Activated CD8-positive, alpha-beta memory T cell treated with anti-CD3 and anti-CD28 coated beads for 36 hours (primary cell): ENCODE measurements around the gene SSU72. TPM values are rescaled to one million over a fixed set of nuclear protein-coding genes. Genes with fewer than 3 reads are reported as not detected.
"Not testable (repeated sequence)": the region's sequence is repeated elsewhere in the genome, so short reads cannot be mapped to it uniquely, and the experiment has no call there.

Experiments used
- CTCF ChIA-PET: fragments of 350-600 bp; sonication (Branson Sonifier 250); formaldehyde crosslinking; loops from one replicate; lab custom pipeline; 2021; ENCODE audit warnings: antibody characterized with exemption; lab: Charles Lee
- POLR2A ChIA-PET: fragments of 350-600 bp; sonication (Branson Sonifier 250); formaldehyde crosslinking; loops from one replicate; lab custom pipeline; 2021; ENCODE audit warnings: antibody characterized with exemption; lab: Charles Lee
- total RNA-seq, 2 experiments: library from RNA; stranded (reverse); gene quantifications; one replicate each; pipeline ENCODE4 v1.2.3, GENCODE V29; 2021

Gene SSU72
- total RNA-seq, 2 experiments from 2014 or later = 121 to 126 TPM

DNA sequence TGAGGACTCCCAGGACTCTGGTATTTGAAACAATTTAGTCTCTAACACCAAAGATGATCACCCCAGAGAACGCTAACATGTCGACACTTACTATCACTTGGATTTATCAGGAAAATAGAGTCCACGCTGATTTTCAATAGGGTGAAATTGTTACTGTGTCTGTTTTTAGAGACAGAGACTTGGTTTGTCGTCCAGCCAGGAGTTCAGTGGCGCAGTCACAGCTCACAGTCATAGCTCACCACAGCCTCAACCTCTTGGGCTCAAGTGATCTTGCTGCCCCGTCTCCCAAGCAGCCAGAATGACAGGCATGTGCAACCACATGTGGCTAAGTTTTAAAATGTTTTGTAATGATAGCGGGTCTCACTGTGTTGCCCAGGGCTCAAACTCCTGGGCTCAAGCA, 5.3 kb downstream of the SSU72 start:
- CTCF ChIA-PET = no interaction called here
- POLR2A ChIA-PET = interaction anchor here (0.7 to 1.0 kb wide), 2 partner anchors 13 to 762 kb away, joined by 3 read pairs; no protein-coding TSS in a partner anchor

DNA sequence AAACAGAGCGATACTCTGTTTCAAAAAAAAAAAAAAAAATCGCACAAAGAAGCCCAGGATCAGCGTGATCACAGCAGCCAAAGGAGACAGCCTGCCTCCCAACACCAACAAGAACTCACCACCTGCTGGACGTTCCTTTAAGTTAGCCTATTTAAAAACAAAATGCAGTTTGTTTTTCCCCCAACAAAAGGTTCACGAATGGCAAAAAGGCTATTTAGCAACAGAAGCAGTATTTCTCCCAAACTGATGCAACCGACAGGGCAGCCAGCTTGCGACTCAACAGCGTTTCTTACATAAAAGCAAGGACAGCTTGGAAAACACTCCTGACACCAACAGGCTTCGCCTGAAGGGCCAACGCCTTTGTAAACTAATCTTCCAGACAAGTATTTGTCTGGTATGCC, 6.8 kb downstream of the SSU72 start:
- ChIA-PET CTCF (interaction anchor here (0.7 kb wide), 1 partner anchor 44 kb away, joined by 3 read pairs; no protein-coding TSS in a partner anchor), POLR2A (no interaction called here)

DNA sequence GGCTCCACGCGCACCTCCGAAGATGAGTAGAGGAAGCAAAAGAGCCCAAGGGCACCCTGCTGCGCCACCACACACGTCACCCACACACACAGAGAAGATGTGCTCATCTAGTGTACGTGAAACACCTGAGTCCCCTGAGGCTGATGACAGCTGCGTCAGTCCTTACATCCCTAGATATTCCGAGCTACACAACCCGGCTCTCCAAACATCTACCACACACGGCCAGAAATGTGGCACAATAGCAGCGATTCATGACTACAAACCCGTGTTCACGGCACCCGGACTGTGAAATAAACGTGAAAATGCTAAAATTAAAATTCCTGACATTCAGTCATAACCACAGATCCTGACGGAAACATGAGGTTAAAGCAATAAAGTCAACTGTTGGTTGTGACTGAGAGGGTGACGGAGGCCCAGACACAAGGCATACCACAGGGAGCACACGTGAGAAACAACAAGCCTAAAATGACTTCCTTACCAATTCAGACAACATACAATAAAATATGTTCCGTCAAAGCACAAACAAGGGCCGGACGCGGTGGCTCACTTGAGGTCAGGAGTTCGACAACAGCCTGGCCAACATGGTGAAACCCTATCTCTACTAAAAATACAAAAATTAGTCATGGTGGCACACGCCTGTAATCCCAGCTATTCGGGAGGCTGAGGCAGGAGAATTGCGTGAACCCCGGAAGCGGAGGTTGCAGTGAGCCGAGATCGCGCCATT, 7.3 kb downstream of the SSU72 start:
- ChIA-PET CTCF (interaction anchor here (0.6 to 0.7 kb wide), 2 partner anchors 44 to 46 kb away, joined by 3 read pairs; no protein-coding TSS in a partner anchor), POLR2A (no interaction called here)

DNA sequence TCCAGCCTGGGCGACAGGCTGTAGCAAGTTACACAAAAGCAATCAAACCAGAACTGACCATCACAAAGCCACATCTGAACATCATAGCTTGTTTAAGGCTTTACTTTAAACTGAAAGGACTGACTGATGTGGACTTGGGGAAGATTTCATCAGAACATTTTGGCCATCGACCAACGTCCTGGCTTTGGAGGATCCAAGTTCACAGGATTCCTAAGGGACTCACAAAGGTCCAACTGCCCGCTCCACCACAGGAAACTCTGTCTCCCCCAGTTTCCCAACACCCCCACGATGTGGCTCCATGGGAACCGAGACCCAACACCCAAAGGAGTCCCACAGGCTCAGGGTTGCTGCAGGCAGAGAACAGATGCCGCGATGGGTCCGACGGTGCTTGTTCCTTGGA, 9.3 kb downstream of the SSU72 start:
- ChIA-PET POLR2A (no interaction called here), CTCF (interaction anchor here (0.7 kb wide), 1 partner anchor 253 kb away, joined by 3 read pairs; no protein-coding TSS in a partner anchor)

DNA sequence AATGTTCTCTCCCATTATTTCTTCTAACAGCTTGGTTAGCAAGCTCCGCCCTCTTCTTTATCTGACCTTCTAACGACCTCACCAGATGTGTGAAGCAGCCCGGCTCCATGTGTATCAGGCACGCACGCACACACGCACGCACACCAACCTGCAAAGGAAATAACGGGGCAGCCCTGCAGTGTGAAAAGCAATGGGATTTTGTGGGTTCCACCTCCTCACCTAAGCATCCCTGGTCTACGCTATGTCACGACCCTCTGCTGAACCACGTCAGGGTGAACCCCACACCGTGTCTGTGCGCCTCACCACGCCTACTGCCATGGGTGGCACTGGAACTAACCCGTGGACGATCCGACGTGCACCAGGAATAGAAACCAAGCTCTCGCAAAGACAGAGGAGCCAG, 10.4 kb downstream of the SSU72 start:
- ChIA-PET CTCF (no interaction called here), POLR2A (no interaction called here)

DNA sequence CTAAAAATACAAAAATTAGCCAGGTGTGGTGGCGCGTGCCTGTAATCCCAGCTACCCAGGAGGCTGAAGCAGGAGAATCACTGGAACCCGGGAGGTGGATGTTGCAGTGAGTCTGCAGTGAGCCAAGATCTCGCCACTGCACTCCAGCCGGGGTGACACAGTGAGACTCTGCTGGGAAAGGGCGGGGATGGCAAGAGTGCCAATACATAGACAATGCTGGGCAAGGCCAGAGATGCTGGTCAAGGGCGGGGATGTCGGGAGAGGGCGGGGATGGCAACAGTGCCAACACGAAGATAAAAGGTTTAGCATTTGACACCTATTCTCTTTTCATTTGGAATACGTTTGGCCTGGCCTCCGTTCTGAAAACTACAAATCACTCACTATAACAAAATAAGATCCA, 11.0 kb downstream of the SSU72 start:
- CTCF ChIA-PET = no interaction called here
- POLR2A ChIA-PET = no interaction called here

DNA sequence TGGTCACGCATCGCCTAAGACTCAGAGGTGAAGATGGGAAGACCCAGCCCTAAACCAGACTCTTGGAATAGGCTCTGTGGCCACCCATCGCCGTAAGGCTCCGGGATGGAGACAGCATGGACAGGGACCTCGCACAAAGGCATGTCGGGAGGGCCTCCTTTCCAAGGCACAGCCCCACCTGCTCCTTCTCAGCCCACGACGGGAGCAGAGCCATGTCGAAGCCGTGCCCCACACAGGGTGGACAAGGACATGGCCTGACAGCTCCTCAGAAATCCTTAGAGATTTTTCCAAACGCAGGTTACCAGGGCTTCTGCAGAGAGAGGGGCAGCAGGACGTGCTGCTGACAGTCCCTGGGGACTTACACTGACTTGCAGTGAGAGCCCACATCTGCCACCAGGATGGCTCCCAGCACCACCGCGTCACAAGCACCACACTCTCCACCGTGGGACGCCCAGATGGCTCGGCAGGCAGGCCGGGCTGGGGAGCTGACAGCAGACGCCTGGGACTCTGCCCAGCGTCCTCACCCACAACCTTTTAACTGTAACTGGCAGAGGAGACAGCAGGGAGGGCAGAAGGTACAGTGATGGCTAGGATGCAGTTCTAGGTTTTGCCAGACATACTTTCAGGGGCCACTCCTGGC, 12.0 kb downstream of the SSU72 start:
- ChIA-PET POLR2A (interaction anchor here (0.6 kb wide), 1 partner anchor 21 kb away, joined by 7 read pairs; no protein-coding TSS in a partner anchor), CTCF (interaction anchor here (0.7 kb wide), 1 partner anchor 1920 kb away, joined by 3 read pairs; no protein-coding TSS in a partner anchor)

DNA sequence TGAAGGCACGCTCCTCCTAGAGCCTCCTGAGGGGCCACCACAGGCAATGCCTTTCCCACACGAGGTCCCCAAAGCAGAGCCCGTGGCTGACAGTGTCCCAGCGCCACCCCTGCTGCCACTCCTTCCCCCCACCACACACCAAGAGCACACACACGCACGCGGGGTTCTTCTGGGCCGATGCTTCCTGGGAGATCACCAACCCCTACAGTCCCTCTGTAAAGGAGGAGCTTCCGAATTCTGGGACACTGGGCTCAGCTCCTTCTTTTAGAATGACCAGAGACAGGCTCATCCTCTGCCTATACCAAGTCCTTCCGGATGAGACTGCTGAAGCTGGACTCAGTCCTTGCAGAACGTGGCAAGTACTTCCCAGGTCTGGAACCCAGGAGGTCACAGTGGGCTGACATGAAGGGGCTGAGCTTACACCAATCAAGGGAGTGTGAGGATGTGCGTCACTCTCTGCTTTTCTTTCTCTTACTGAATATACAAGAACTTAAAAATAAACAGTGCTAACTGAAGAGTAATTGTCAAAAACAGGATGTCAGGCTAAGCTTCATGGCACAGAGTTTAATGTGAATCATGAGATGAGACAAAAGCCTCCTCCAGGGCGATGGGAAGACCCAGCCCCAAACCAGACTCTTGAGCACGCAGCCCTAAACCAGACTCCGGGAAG, 12.7 kb downstream of the SSU72 start:
- ChIA-PET POLR2A (no interaction called here), CTCF (no interaction called here)

DNA sequence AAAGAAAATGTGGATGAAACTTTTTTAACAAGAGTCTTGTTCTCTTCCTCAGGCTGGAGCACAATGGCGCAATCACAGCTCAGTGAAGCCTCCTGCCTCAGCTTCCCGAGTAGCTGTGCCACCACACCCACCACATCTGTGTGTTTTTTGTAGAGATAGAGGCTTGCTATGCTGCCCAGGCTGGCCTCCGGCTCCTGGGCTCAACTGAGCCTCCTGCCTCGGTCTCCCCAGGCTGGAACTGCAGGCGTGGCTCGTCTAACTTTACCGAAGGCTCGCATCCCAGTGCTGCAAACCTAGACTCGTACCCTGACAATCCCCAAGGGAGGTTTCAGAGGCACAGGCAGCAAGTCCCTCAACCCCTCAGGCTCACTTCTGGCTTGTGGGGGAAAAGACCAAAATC, 14.5 kb downstream of the SSU72 start:
- POLR2A ChIA-PET = no interaction called here

DNA sequence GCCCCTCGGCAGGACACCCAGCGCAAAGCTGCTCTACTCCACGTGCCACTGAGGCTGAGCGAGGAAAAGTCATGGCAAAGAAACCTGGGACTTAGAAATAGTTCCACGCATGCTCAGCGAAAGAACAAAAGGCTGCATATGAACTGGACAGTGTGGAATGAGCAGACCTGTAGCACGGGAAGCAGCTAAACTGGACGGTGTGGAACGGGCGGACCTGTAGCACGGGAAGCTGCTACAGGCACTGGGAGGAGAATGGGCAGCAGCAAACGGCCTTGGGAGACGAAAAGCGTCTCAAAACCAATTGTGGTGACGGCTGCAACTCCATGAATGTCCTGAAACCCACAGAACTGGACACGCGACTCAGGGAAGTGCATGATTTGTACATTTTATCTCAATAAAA, 15.6 kb downstream of the SSU72 start:
- ChIA-PET POLR2A (interaction anchor here (1.1 kb wide), 1 partner anchor 13 kb away, joined by 3 read pairs; no protein-coding TSS in a partner anchor), CTCF (no interaction called here)

More for the DNA sequence above, 14.5 kb downstream of the SSU72 start:
- CTCF ChIA-PET = no interaction called here

DNA sequence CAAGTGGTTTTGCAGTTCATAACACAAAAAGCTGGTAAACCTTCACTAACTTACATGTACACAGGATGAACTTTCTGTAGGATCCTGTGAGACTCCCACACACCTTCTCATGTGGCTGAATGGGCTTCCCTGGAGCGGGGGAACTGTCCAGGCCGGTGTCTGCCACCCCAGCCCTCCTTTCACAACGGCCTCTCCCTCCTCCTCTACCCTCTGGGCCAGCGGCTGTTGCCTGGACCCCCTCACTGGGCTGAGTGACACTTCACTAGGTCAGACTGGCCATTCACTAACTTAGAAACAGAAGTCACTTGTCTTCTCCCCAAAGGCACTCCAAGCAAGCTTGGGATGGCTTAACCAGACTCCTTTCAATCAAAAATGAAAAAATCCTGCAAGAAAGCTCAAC, 16.1 kb downstream of the SSU72 start:
- POLR2A ChIA-PET = interaction anchor here (1.1 kb wide), 1 partner anchor 12 kb away, joined by 3 read pairs; no protein-coding TSS in a partner anchor
- CTCF ChIA-PET = interaction anchor here (1.1 kb wide), 1 partner anchor 72 kb away, joined by 3 read pairs; no protein-coding TSS in a partner anchor

DNA sequence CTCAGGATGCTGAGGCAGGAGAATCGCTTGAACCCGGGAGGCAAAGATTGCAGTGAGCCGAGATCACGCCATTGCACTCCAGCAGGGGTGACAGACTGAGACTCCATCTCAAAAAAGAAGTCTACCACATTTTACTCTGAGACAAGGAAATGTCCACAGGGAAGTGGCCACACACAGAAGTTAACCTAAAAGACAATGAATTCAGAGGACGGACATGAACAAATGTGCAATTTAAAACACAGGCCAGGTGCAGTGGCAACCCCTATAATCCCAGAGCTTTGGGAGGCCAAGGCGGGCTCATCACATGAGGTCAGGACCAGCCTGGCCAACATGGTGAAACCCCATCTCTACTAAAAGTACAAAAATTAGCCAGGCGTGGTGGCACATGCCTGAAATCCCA, 17.0 kb downstream of the SSU72 start:
- CTCF ChIA-PET = interaction anchor here (0.7 to 1.1 kb wide), 2 partner anchors 73 to 272 kb away, joined by 3 read pairs; no protein-coding TSS in a partner anchor
- POLR2A ChIA-PET = interaction anchor here (0.7 to 1.1 kb wide), 2 partner anchors 12 to 210 kb away, joined by 3 to 6 read pairs; no protein-coding TSS in a partner anchor

DNA sequence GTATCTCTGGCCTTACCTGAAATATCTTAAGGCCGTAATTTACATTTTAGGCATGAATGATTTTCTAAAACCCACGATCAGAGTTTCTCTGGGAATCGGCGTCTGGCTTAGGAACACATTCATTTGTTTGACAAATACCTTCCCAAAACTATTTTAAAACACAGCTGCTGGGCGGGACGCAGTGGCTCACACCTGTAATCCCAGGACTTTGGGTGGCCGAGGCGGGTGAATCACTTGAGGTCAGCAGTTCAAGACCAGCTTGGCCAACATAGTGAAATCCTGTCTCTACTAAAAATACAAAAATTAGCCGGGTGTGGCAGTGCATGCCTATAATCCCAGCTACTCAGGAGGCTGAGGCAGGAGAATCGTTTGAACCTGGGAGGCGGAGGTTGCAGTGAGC, 17.7 kb downstream of the SSU72 start:
- POLR2A ChIA-PET = interaction anchor here (0.7 kb wide), 1 partner anchor 21 kb away, joined by 3 read pairs; no protein-coding TSS in a partner anchor
- CTCF ChIA-PET = not testable (repeated sequence)

DNA sequence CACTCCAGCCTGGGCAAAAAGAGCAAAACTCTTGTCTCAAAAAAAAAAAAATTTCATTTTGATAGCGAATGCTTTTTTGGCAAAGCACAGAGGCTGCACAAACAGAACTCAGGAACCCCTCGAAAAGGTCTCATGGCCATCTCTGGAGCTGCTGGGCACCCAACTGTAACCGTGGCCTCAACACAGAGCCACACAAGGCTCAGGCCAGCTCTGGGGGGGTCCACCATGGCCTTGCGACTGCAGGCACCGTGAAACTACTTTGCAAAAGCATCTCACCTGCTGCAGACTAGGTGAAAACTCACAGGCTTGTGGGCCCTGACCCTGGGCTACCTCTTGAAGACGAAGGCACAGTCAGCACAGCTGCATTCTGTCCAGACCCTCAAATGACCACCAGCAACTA, 18.2 kb downstream of the SSU72 start:
- ChIA-PET POLR2A (interaction anchor here (0.7 to 1.2 kb wide), 2 partner anchors 13 to 20 kb away, joined by 3 read pairs; no protein-coding TSS in a partner anchor), CTCF (no interaction called here)

DNA sequence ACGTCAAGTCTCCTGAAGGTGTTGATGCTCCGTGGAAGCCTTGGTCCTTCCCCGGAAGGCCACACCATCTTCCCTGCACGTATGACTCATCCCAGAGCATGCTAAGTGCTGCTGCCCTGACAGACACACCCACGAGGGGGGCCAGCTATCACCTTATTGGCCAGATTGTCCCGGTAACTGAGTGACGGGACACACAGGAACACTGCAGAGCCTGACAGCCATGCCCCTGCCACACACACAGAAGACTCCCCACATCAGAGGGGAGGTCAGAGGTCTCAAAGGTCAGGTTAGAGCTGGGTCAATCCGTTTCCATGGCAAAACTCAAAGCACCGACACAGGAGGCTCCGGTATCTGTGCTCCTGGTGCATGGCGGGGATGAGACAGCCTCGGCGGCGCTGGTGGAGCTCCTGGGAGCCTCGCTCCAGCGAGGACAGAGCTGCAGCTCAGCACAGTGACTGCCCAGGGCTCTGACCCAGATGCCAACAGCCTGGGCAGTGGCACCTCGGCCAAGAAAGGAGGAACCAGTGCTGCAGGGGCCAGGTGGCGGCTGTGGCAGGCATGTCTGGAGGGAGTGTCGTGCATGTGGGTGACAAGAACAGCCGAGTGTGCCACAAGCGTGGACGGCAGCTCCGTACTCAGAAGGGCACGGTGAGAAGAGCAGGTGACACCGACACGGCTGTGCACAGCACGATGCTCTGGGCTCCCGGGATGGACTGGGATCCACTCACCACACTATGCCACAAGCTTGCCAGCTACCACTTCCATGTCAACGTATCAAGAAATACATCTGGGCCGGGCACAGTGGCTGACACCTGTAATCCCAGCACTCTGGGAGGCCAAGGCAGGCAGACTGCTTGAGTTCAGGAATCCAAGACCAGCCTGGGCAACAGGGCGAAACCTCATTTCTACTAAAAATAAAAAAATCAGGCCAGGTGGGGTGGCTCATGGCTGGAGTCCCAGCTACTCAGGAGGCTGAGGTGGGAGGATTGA, 19.4 kb downstream of the SSU72 start:
- ChIA-PET POLR2A (interaction anchor here (1.2 kb wide), 2 partner anchors 9 to 14 kb away, joined by 3 read pairs; no protein-coding TSS in a partner anchor), CTCF (no interaction called here)

DNA sequence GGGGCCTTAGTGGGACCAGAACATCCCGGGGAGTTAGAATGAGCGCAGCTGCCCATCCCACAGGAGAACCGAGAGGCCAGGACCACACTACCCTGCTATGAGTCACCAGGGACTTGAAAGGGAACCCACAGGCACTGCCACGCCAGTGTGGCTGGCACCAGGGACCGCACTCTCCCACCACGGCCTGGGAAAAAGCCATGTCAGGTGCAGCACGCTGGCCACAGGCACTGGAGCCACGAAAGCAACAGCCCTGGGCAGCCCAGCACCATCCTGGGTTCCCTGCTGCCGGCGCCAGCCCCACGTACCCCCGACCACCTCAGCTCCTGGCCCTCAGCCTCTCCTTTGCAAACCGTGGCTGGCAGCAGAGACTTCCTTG, 20.1 kb downstream of the SSU72 start:
- ChIA-PET POLR2A (interaction anchor here (1.2 kb wide), 1 partner anchor 9 kb away, joined by 3 read pairs; no protein-coding TSS in a partner anchor), CTCF (no interaction called here)

DNA sequence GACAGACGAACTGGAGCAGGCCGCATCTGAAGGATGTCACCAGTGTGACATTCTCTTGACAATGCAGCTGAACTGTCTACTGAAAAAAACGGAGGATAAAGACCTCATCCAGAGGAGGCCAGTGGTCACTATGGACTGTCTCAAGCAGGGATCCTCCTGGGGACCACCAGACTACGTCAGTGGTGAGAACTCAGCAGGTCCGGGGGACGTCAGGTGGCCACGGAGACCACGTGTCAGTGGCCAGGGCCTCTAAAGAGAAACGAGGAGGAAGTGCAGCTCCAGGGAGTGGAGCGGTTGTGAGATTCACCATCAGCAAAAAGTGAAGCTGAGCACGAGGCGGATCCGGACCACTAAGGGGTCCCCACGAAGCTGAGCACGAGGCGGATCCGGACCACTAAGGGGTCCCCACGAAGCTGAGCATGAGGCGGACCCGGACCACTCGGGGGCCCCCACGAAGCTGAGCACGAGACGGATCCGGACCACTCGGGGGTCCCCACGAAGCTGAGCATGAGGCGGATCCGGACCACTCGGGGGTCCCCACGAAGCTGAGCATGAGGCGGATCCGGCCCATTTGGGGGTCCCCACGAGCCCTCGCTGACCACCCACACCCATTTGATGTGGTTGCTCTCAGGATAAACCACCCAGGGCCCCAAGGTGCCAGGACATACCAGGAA, 20.7 kb downstream of the SSU72 start:
- ChIA-PET POLR2A (interaction anchor here (1.2 kb wide), 1 partner anchor 8 kb away, joined by 3 read pairs; no protein-coding TSS in a partner anchor), CTCF (interaction anchor here (0.7 kb wide), 1 partner anchor 39 kb away, joined by 3 read pairs; no protein-coding TSS in a partner anchor)
